ENCODE measurements around the gene ZDHHC8. TPM values are rescaled to one million over a fixed set of nuclear protein-coding genes. Genes with fewer than 3 reads are reported as not detected.

The ZDHHC8 gene
- total RNA-seq, 4 donors from 2014 or later: 11.8 to 27.8 (median 16.4) TPM

- Histone ChIP-seq H3K4me1 (no peaks in the 10 kb centered on the region), H3K36me3 (no peaks in the 10 kb centered on the region), H3K27ac (no peak overlapping the region), H3K9me3 (no peaks in the 10 kb centered on the region), H3K4me3 (no peak overlapping the region), H3K27me3 (peaks cover 12% of the 10 kb centered on the region)
- TF ChIP-seq CTCF (IDR thresholded peaks at IDR 0.05) (no peak), EP300 (IDR thresholded peaks at IDR 0.05) (no peak), POLR2AphosphoS5 (IDR thresholded peaks at IDR 0.05) (no peak), POLR2A (IDR thresholded peaks at IDR 0.05) (no peak)
- no peak for ATAC-seq
- WGBS, 2 donors (ENCODE audit: low coverage in 1 of 2): 73 to 85% methylated on average over 5 of the region's 8 CpGs
These were observed 49.0 kb downstream of the ZDHHC8 start for GRCh38 chr22:20180640-20181039.

GRCh38 chr22:20181194-20181883, 49.7 kb downstream of the ZDHHC8 start:
- H3K36me3 ChIP-seq: no peaks in the 10 kb centered on the region
- ATAC-seq: no peak
- no peaks in the 10 kb centered on the region for H3K9me3 ChIP-seq
- H3K27ac ChIP-seq: no peak overlapping the region
- peaks cover 16% of the 10 kb centered on the region for H3K27me3 ChIP-seq
- no CpG with 5 or more reads among the region's 17 CpGs for WGBS, 2 donors (ENCODE audit: low coverage in 1 of 2)
- no peak overlapping the region for H3K4me3 ChIP-seq
- H3K4me1 ChIP-seq: no peaks in the 10 kb centered on the region
- TF ChIP-seq EP300 (IDR thresholded peaks at IDR 0.05) (no peak), POLR2AphosphoS5 (IDR thresholded peaks at IDR 0.05) (no peak), CTCF (IDR thresholded peaks at IDR 0.05) (no peak), POLR2A (IDR thresholded peaks at IDR 0.05) (no peak)

- H3K36me3 ChIP-seq: no peaks in the 10 kb centered on the region
- no CpG with 5 or more reads among the region's 18 CpGs for WGBS, 2 donors (ENCODE audit: low coverage in 1 of 2)
- H3K4me3 ChIP-seq: no peak overlapping the region
These were observed 50.3 kb downstream of the ZDHHC8 start for GRCh38 chr22:20181884-20182236.

GRCh38 chr22:20182365-20182764, 50.8 kb downstream of the ZDHHC8 start:
- H3K36me3 ChIP-seq: no peaks in the 10 kb centered on the region
- TF ChIP-seq EP300 (IDR thresholded peaks at IDR 0.05): no peak
- no peak for TF ChIP-seq CTCF (IDR thresholded peaks at IDR 0.05)
- no peak for TF ChIP-seq POLR2A (IDR thresholded peaks at IDR 0.05)
- no peak for TF ChIP-seq POLR2AphosphoS5 (IDR thresholded peaks at IDR 0.05)
- no peak overlapping the region for H3K27ac ChIP-seq
- H3K27me3 ChIP-seq: peaks cover 16% of the 10 kb centered on the region
- no peaks in the 10 kb centered on the region for H3K9me3 ChIP-seq
- no peak overlapping the region for H3K4me3 ChIP-seq
- WGBS, 2 donors (ENCODE audit: low coverage in 1 of 2): no CpG with 5 or more reads among the region's 9 CpGs
- no peaks in the 10 kb centered on the region for H3K4me1 ChIP-seq
- ATAC-seq: no peak

More at GRCh38 chr22:20181884-20182236, 50.3 kb downstream of the ZDHHC8 start:
- H3K27me3 ChIP-seq: peaks cover 16% of the 10 kb centered on the region
- no peak for ATAC-seq
- no peaks in the 10 kb centered on the region for H3K9me3 ChIP-seq
- no peak for TF ChIP-seq POLR2AphosphoS5 (IDR thresholded peaks at IDR 0.05)
- TF ChIP-seq CTCF (IDR thresholded peaks at IDR 0.05): no peak
- no peak for TF ChIP-seq POLR2A (IDR thresholded peaks at IDR 0.05)
- no peak for TF ChIP-seq EP300 (IDR thresholded peaks at IDR 0.05)
- no peak overlapping the region for H3K27ac ChIP-seq
- no peaks in the 10 kb centered on the region for H3K4me1 ChIP-seq

- Histone ChIP-seq H3K27me3 (peaks cover 16% of the 10 kb centered on the region), H3K36me3 (no peaks in the 10 kb centered on the region), H3K9me3 (no peaks in the 10 kb centered on the region), H3K27ac (no peak overlapping the region), H3K4me3 (no peak overlapping the region), H3K4me1 (no peaks in the 10 kb centered on the region)
- no peak for TF ChIP-seq CTCF (IDR thresholded peaks at IDR 0.05)
- no peak for TF ChIP-seq EP300 (IDR thresholded peaks at IDR 0.05)
- no peak for TF ChIP-seq POLR2AphosphoS5 (IDR thresholded peaks at IDR 0.05)
- no peak for TF ChIP-seq POLR2A (IDR thresholded peaks at IDR 0.05)
- whole genome bisulfite sequencing, 2 donors (ENCODE audit: low coverage in 1 of 2): 67 to 89% methylated on average over 2 to 3 of the region's 8 CpGs
- no peak for ATAC-seq
These were observed 51.5 kb downstream of the ZDHHC8 start for GRCh38 chr22:20183101-20183500.
